Suprapubic skin (tissue), 3 donors: ENCODE measurements around the gene KIF19.

Experiments
- POLR2AphosphoS5 ChIP-seq, 3 donors: sonication (generic); formaldehyde crosslinking; IDR thresholded peaks; one replicate each; pipeline ENCODE4 v1.6.1; 2017; ENCODE audit warnings: antibody characterized with exemption in 3 of 3
- TF ChIP-seq, protein P1 (sequence below), 2 donors: fragments of 200-600 bp in 1 of 2; fragments of 450-650 bp in 1 of 2; sonication (generic) in 1 of 2; IDR thresholded peaks; one replicate each; pipeline ENCODE4 v1.5.1; 2016 to 2019; ENCODE audit warnings: antibody characterized with exemption in 2 of 2, mild to moderate bottlenecking in 1 of 2, moderate library complexity in 1 of 2

GRCh38 chr17:74292495-74292894, 33.5 kb upstream of the KIF19 start:
- TF ChIP-seq, protein P1, sequence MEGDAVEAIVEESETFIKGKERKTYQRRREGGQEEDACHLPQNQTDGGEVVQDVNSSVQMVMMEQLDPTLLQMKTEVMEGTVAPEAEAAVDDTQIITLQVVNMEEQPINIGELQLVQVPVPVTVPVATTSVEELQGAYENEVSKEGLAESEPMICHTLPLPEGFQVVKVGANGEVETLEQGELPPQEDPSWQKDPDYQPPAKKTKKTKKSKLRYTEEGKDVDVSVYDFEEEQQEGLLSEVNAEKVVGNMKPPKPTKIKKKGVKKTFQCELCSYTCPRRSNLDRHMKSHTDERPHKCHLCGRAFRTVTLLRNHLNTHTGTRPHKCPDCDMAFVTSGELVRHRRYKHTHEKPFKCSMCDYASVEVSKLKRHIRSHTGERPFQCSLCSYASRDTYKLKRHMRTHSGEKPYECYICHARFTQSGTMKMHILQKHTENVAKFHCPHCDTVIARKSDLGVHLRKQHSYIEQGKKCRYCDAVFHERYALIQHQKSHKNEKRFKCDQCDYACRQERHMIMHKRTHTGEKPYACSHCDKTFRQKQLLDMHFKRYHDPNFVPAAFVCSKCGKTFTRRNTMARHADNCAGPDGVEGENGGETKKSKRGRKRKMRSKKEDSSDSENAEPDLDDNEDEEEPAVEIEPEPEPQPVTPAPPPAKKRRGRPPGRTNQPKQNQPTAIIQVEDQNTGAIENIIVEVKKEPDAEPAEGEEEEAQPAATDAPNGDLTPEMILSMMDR (IDR thresholded peaks at IDR 0.05): no peak
- no peak for TF ChIP-seq POLR2AphosphoS5 (IDR thresholded peaks at IDR 0.05)
